Measurements from ENCODE around the gene OR51V1. TPM values are rescaled to one million over a fixed set of nuclear protein-coding genes. Genes with fewer than 3 reads are reported as not detected.
"Not testable (repeated sequence)": the region's sequence is repeated elsewhere in the genome, so short reads cannot be mapped to it uniquely, and the experiment has no call there.

OR51V1 gene
- total RNA-seq, 2 experiments from 2014 or later: not detected

- H3K4me3 ChIP-seq (ENCODE audit: low read length); intact Hi-C loops (cut with DNase I, micrococcal nuclease); H3K36me3 Mint-ChIP-seq (ENCODE audit: low read depth); H3K4me3 Mint-ChIP-seq; H3K27me3 ChIP-seq (ENCODE audit: control insufficient read depth in 1 of 2, insufficient read depth in 2 of 2, low read length in 2 of 2); H3K4me1 ChIP-seq (ENCODE audit: insufficient read depth, low read length); POLR2A ChIA-PET; CTCF ChIA-PET; H3K9me3 Mint-ChIP-seq; H3K27ac Mint-ChIP-seq; H3K27ac ChIP-seq (ENCODE audit: low read depth in 1 of 2, low read length in 2 of 2); H3K9me3 ChIP-seq (ENCODE audit: control insufficient read depth in 1 of 2, insufficient read depth in 1 of 2, low read length in 2 of 2); H3K36me3 ChIP-seq (ENCODE audit: insufficient read depth, low read length); ATAC-seq (ENCODE audit: poor library complexity); H3K4me1 Mint-ChIP-seq (ENCODE audit: low read depth); DNase-seq: not testable (repeated sequence)
- H3K27me3 Mint-ChIP-seq: peaks cover 22% of the 10 kb centered on the region
Measured at GRCh38 chr11:5161045-5161444, 39.4 kb downstream of the OR51V1 start.

GRCh38 chr11:5160217-5160616 is 40.3 kb downstream of the OR51V1 start:
- CTCF ChIA-PET: not testable (repeated sequence)

GRCh38 chr11:5159806-5160205 is 40.7 kb downstream of the OR51V1 start:
- ATAC-seq (ENCODE audit: poor library complexity) (no peak), DNase-seq (no peak)
- no peaks in the 10 kb centered on the region for H3K36me3 Mint-ChIP-seq (ENCODE audit: low read depth)
- no peak for TF ChIP-seq CTCF (IDR thresholded peaks at IDR 0.05)
- no peaks in the 10 kb centered on the region for H3K4me1 Mint-ChIP-seq (ENCODE audit: low read depth)
- no peaks in the 10 kb centered on the region for H3K27me3 ChIP-seq (ENCODE audit: control insufficient read depth in 1 of 2, insufficient read depth in 2 of 2, low read length in 2 of 2)
- no peak overlapping the region for H3K4me3 Mint-ChIP-seq
- no peak overlapping the region for H3K27ac Mint-ChIP-seq
- peaks cover 22% of the 10 kb centered on the region for H3K27me3 Mint-ChIP-seq
- ChIA-PET CTCF (no interaction called here), POLR2A (no interaction called here)
- H3K9me3 Mint-ChIP-seq: peaks cover 4% of the 10 kb centered on the region
- no peaks in the 10 kb centered on the region for H3K9me3 ChIP-seq (ENCODE audit: control insufficient read depth in 1 of 2, insufficient read depth in 1 of 2, low read length in 2 of 2)
- intact Hi-C loops (cut with DNase I, micrococcal nuclease): no loop called here
- no peak overlapping the region for H3K27ac ChIP-seq (ENCODE audit: low read depth in 1 of 2, low read length in 2 of 2)
- no peaks in the 10 kb centered on the region for H3K4me1 ChIP-seq (ENCODE audit: insufficient read depth, low read length)
- H3K36me3 ChIP-seq (ENCODE audit: insufficient read depth, low read length): no peaks in the 10 kb centered on the region
- no peak overlapping the region for H3K4me3 ChIP-seq (ENCODE audit: low read length)

More at GRCh38 chr11:5160217-5160616, 40.3 kb downstream of the OR51V1 start:
- DNase-seq; H3K36me3 Mint-ChIP-seq (ENCODE audit: low read depth); H3K4me1 ChIP-seq (ENCODE audit: insufficient read depth, low read length); H3K4me1 Mint-ChIP-seq (ENCODE audit: low read depth); H3K27ac Mint-ChIP-seq; ATAC-seq (ENCODE audit: poor library complexity); H3K4me3 ChIP-seq (ENCODE audit: low read length); H3K27me3 ChIP-seq (ENCODE audit: control insufficient read depth in 1 of 2, insufficient read depth in 2 of 2, low read length in 2 of 2); H3K9me3 Mint-ChIP-seq; H3K4me3 Mint-ChIP-seq; H3K36me3 ChIP-seq (ENCODE audit: insufficient read depth, low read length); POLR2A ChIA-PET; intact Hi-C loops (cut with DNase I, micrococcal nuclease); H3K9me3 ChIP-seq (ENCODE audit: control insufficient read depth in 1 of 2, insufficient read depth in 1 of 2, low read length in 2 of 2); H3K27ac ChIP-seq (ENCODE audit: low read depth in 1 of 2, low read length in 2 of 2): not testable (repeated sequence)
- H3K27me3 Mint-ChIP-seq: peaks cover 22% of the 10 kb centered on the region

GRCh38 chr11:5154657-5155056 is 45.8 kb downstream of the OR51V1 start, which contains the start of gene OR52A1:
OR52A1 (minus strand) TSS chr11:5154757; CDS start chr11:5152369, 2,388 bp downstream.
- H3K4me3 Mint-ChIP-seq: no peak within 1 kb of the TSS
- no peaks in the 10 kb centered on the region for H3K36me3 ChIP-seq (ENCODE audit: insufficient read depth, low read length)
- H3K36me3 Mint-ChIP-seq (ENCODE audit: low read depth): no peaks in the 10 kb centered on the region
- CTCF ChIA-PET: no interaction called here
- no peak for TF ChIP-seq CTCF (IDR thresholded peaks at IDR 0.05)
- no peaks in the 10 kb centered on the region for H3K27me3 ChIP-seq (ENCODE audit: control insufficient read depth in 1 of 2, insufficient read depth in 2 of 2, low read length in 2 of 2)
- intact Hi-C loops (cut with DNase I, micrococcal nuclease): no loop called here
- no peaks in the 10 kb centered on the region for H3K9me3 ChIP-seq (ENCODE audit: control insufficient read depth in 1 of 2, insufficient read depth in 1 of 2, low read length in 2 of 2)
- no peaks in the 10 kb centered on the region for H3K9me3 Mint-ChIP-seq
- DNase-seq (no peak), ATAC-seq (ENCODE audit: poor library complexity) (no peak)
- H3K4me1 ChIP-seq (ENCODE audit: insufficient read depth, low read length): no peaks in the 10 kb centered on the region
- H3K27ac Mint-ChIP-seq: no peak within 1 kb of the TSS
- H3K27ac ChIP-seq (ENCODE audit: low read depth in 1 of 2, low read length in 2 of 2): no peak within 1 kb of the TSS
- H3K27me3 Mint-ChIP-seq: peaks cover 9% of the 10 kb centered on the region
- POLR2A ChIA-PET: no interaction called here
- H3K4me1 Mint-ChIP-seq (ENCODE audit: low read depth): no peaks in the 10 kb centered on the region
- H3K4me3 ChIP-seq (ENCODE audit: low read length): no peak within 1 kb of the TSS

All from CD4-positive, alpha-beta T cell (primary cell).